Measurements from ENCODE around the gene MYH3. TPM values are rescaled to one million over a fixed set of nuclear protein-coding genes. Genes with fewer than 3 reads are reported as not detected.
A peak's percentile ranks its signal among the peaks of the same experiment; 100 is the strongest.

MYH3 gene
- polyA plus RNA-seq, 10 donors, result 7,808 to 15,984 (median 12,274) TPM

GRCh38 chr17:10652984-10653659 is 4.0 kb downstream of the MYH3 start:
- DNase-seq, result no peak

GRCh38 chr17:10651927-10652326 is 5.2 kb downstream of the MYH3 start:
- no peak for DNase-seq

- no peak for DNase-seq
Measured at GRCh38 chr17:10649602-10650001, 7.5 kb downstream of the MYH3 start.

- no peak for DNase-seq
Measured at GRCh38 chr17:10648956-10649355, 8.2 kb downstream of the MYH3 start.

- DNase-seq, result no peak
Measured at GRCh38 chr17:10648381-10648780, 8.7 kb downstream of the MYH3 start.

- DNase-seq, result peak; percentile 72 to 88 (median 83)
Measured at GRCh38 chr17:10646392-10646990, 10.6 kb downstream of the MYH3 start.

- no peak for DNase-seq
Measured at GRCh38 chr17:10640475-10640874, 16.6 kb downstream of the MYH3 start.

- DNase-seq, result no peak
Measured at GRCh38 chr17:10638151-10638550, 19.0 kb downstream of the MYH3 start.

- no peak for DNase-seq
Measured at GRCh38 chr17:10635290-10635689, 21.8 kb downstream of the MYH3 start.

- DNase-seq, result no peak
Measured at GRCh38 chr17:10633738-10634379, 23.2 kb downstream of the MYH3 start.

- no peak for DNase-seq
Measured at GRCh38 chr17:10631701-10632100, 25.4 kb downstream of the MYH3 start.

GRCh38 chr17:10631048-10631700 is 25.9 kb downstream of the MYH3 start:
- DNase-seq, result peak in 1 of 3 donors; percentile 33

- no peak for DNase-seq
Measured at GRCh38 chr17:10629706-10630105, 27.4 kb downstream of the MYH3 start.

- no peak for DNase-seq
Measured at GRCh38 chr17:10628756-10629155, 28.4 kb downstream of the MYH3 start.

GRCh38 chr17:10626390-10626789 is 30.7 kb downstream of the MYH3 start:
- no peak for DNase-seq

- DNase-seq, result peak; percentile 72 to 83 (median 75)
Measured at GRCh38 chr17:10624969-10625368, 32.1 kb downstream of the MYH3 start.

- peak; percentile 45 to 74 (median 59) for DNase-seq
Measured at GRCh38 chr17:10623737-10624338, 33.3 kb downstream of the MYH3 start.

GRCh38 chr17:10622617-10623485 is 34.3 kb downstream of the MYH3 start:
- DNase-seq, result no peak

- no peak for DNase-seq
Measured at GRCh38 chr17:10621397-10621796, 35.7 kb downstream of the MYH3 start.

GRCh38 chr17:10620823-10621222 is 36.3 kb downstream of the MYH3 start:
- DNase-seq, result no peak

- peak; percentile 74 to 88 (median 85) for DNase-seq
Measured at GRCh38 chr17:10618202-10618635, 38.9 kb downstream of the MYH3 start.
